Ascending aorta (tissue), 2 donors: ENCODE measurements around the gene BBOX1. TPM values are rescaled to one million over a fixed set of nuclear protein-coding genes. Genes with fewer than 3 reads are reported as not detected.

Source experiments
- DNase-seq, 2 donors: peaks; one replicate each; pipeline ENCODE4 v3.0.0-alpha.2; 2019; ENCODE audit warnings: low spot score in 2 of 2
- H3K27ac ChIP-seq, 2 donors: fragments of 200-600 bp; sonication (generic); one replicate each; pipeline ENCODE4 v1.5.1; 2016 to 2017; ENCODE audit warnings: mild to moderate bottlenecking in 1 of 2
- H3K27me3 ChIP-seq: fragments of 200-600 bp; sonication (generic); one replicate; pipeline ENCODE4 v1.5.1; 2017
- H3K36me3 ChIP-seq, 2 donors: fragments of 200-600 bp; sonication (generic); one replicate each; pipeline ENCODE4 v1.5.1; 2016
- H3K4me1 ChIP-seq, 2 donors: fragments of 200-600 bp; sonication (generic); one replicate each; pipeline ENCODE4 v1.5.1; 2016 to 2017; ENCODE audit warnings: mild to moderate bottlenecking in 1 of 2
- H3K4me3 ChIP-seq, 2 donors: fragments of 200-600 bp; sonication (generic); one replicate each; pipeline ENCODE4 v1.5.1; 2016 to 2017; ENCODE audit warnings: mild to moderate bottlenecking in 1 of 2
- H3K9me3 ChIP-seq, 2 donors: fragments of 200-600 bp; sonication (generic); one replicate each; pipeline ENCODE4 v1.5.1; 2016
- intact Hi-C: fragments of 100-400 bp; cut with DNase I; formaldehyde crosslinking; loops from one replicate; pipeline ENCODE4 v1.15.1; 2023
- total RNA-seq: library from RNA; depleted of rRNA; stranded (reverse); fragments of >200 nt; gene quantifications from one replicate; pipeline ENCODE4 v1.1.0, GENCODE V29; 2016
- TF ChIP-seq, protein P1 (sequence below), 3 experiments: fragments of 200-600 bp in 2 of 3; fragments of 450-650 bp in 1 of 3; sonication (generic) in 2 of 3; IDR thresholded peaks; one replicate each; pipeline ENCODE4 v1.5.1; 2016 to 2019; ENCODE audit warnings: antibody characterized with exemption in 3 of 3, mild to moderate bottlenecking in 1 of 3, moderate library complexity in 1 of 3

Gene BBOX1
- total RNA-seq, 1 donor from 2014 or later: not detected

DNA sequence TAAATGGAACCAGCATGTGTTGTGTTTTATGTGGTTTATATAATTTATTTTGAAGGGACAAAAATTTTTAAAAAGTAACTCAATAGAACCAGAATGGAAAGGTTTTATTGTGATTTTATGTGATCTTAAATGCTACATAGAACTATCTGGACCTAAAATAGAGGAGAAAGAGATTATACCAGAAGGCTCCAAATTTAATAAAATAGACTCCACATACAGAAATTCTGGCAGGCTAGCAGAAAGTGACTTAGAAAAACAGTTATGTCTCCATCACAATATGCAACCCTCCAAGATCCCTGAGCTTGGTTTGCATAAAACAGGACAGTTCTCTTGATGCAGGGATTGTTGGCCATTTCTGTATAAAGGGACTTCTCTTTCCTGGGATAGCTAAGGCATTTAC is 107.9 kb downstream of the BBOX1 start:
- Histone ChIP-seq H3K27ac (peak overlapping the region; percentile 14 to 48), H3K4me1 (no peaks in the 10 kb centered on the region), H3K27me3 (no peaks in the 10 kb centered on the region), H3K9me3 (no peaks in the 10 kb centered on the region), H3K4me3 (no peak overlapping the region), H3K36me3 (no peaks in the 10 kb centered on the region)
- intact Hi-C loops: no loop called here
- no peak for DNase-seq
- TF ChIP-seq, protein P1, sequence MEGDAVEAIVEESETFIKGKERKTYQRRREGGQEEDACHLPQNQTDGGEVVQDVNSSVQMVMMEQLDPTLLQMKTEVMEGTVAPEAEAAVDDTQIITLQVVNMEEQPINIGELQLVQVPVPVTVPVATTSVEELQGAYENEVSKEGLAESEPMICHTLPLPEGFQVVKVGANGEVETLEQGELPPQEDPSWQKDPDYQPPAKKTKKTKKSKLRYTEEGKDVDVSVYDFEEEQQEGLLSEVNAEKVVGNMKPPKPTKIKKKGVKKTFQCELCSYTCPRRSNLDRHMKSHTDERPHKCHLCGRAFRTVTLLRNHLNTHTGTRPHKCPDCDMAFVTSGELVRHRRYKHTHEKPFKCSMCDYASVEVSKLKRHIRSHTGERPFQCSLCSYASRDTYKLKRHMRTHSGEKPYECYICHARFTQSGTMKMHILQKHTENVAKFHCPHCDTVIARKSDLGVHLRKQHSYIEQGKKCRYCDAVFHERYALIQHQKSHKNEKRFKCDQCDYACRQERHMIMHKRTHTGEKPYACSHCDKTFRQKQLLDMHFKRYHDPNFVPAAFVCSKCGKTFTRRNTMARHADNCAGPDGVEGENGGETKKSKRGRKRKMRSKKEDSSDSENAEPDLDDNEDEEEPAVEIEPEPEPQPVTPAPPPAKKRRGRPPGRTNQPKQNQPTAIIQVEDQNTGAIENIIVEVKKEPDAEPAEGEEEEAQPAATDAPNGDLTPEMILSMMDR (IDR thresholded peaks at IDR 0.05): no peak

DNA sequence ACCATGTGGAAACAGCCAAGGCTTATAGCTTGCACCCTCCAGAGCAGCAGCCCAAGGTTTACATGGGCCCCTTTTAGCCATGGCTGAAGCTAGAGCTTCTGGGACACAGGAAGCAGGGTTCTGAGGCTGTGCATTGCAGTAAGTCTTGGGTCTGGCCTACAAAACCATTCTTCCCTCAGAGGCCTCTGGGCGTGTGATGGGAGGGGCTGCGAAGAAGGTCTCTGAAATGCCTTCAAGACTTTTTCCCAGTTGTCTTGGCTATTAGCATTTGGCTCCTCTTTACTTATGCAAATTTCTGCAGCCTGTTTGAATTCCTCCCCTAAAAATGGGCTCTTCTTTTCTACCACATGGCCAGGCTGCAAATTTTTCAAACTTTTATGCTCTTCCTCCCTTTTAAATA is 109.5 kb downstream of the BBOX1 start:
- no peak for DNase-seq
- Histone ChIP-seq H3K4me1 (no peaks in the 10 kb centered on the region), H3K4me3 (no peak overlapping the region), H3K27me3 (no peaks in the 10 kb centered on the region), H3K9me3 (no peaks in the 10 kb centered on the region), H3K27ac (no peak overlapping the region), H3K36me3 (no peaks in the 10 kb centered on the region)
- intact Hi-C loops: loop anchor here (10.0 kb wide), 1 partner anchor 855 kb away; no protein-coding TSS in a partner anchor
- TF ChIP-seq, protein P1 (IDR thresholded peaks at IDR 0.05): no peak

DNA sequence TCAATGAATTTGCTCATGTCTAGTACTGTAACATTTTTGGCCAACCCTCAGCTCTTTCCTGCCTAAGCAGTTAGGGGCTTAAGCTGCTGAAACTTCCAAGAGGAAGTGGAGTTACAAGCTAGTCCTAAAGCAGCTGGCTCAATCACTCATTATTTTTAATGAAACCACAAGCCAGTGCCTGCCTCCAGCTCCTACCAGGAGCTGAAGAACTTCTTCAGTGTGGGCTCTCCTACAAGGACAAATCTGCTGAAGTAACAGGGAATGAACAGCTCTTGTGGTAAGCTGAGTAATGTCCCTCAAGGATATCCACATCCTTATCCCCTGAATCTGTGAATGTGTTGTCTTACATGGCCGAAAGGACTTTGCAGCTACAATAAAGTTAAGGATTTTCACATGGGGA is 112.5 kb downstream of the BBOX1 start:
- H3K36me3 ChIP-seq: no peaks in the 10 kb centered on the region
- H3K9me3 ChIP-seq: no peaks in the 10 kb centered on the region
- H3K4me3 ChIP-seq: no peak overlapping the region
- no peaks in the 10 kb centered on the region for H3K4me1 ChIP-seq
- no peaks in the 10 kb centered on the region for H3K27me3 ChIP-seq
- intact Hi-C loops: loop anchor here (10.0 kb wide), 1 partner anchor 858 kb away; no protein-coding TSS in a partner anchor
- TF ChIP-seq, protein P1 (IDR thresholded peaks at IDR 0.05): no peak
- H3K27ac ChIP-seq: no peak overlapping the region
- DNase-seq: no peak

DNA sequence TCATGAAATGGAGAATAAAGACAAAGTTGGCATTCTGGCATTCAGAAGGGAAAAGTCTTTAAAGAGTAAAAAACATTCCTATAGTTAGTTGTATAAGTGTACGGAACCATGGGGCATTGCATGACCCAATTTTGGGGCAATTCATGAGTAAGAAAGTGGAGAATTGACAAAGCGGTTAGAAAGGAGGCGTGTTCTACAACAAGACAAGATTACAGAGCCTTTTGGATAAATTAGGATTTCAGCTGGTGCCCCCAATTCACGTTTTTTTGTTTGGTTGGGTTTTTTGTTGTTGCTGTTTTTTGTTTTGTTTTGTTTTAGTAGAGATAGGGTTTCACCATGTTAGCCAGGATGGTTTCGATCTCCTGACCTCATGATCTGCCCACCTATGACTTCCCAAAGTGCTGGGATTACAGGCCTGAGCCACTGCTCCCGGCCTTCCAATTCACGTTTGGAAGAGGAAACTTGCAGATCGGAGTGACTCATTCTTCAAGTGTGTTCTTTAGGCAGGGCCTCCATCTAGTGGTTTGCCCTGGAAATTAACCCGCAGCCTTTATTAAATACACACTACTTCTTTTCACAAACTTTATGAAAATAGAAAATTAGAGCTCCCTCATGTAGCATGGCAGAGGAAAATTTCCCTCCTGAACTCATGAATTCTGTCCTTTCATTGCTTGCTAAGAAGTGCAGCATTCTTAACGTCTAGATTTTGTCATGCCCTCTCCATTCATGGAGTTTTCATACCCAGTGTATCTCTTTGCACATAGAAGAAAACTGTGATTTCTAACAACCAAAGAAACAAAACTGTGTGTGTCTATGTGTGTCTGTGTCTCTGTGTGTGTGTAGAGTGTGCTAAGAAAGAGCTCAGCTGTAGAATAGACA is 118.1 kb downstream of the BBOX1 start:
- H3K9me3 ChIP-seq: peaks cover 0 to 3% of the 10 kb centered on the region in 2 donors
- H3K27me3 ChIP-seq: no peaks in the 10 kb centered on the region
- H3K36me3 ChIP-seq: no peaks in the 10 kb centered on the region
- TF ChIP-seq, protein P1 (IDR thresholded peaks at IDR 0.05): peak; percentile 76 to 88 (median 84)
- intact Hi-C loops: loop anchor here (1.0 to 10.0 kb wide), 3 partner anchors 164 to 864 kb away; partner anchors contain the start of gene FIBIN
- H3K27ac ChIP-seq: peak overlapping the region in 1 of 2 donors; percentile 32
- no peak overlapping the region for H3K4me3 ChIP-seq
- peak in 1 of 2 donors; percentile 79 for DNase-seq
- peaks cover 0 to 4% of the 10 kb centered on the region in 2 donors for H3K4me1 ChIP-seq

DNA sequence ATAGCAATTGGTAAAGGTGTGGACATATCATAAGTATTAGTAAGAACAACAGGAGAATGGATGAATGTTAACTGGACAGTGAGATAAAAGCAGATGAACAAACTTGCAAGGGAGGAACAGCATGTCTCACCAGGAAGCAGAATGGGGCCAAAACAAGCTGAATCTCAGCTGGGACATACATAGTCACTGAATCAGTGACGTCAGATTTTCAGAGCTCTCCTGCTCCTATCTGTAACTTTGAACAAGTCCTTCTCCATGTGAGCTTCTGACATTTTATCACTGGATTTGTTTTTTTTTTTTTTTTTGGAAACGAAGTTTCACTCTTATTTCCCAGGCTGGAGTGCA is 118.7 kb downstream of the BBOX1 start:
- H3K4me3 ChIP-seq: no peak overlapping the region
- H3K4me1 ChIP-seq: peaks cover 0 to 4% of the 10 kb centered on the region in 2 donors
- H3K27ac ChIP-seq: peak overlapping the region in 1 of 2 donors; percentile 32
- no peaks in the 10 kb centered on the region for H3K36me3 ChIP-seq
- DNase-seq: no peak
- intact Hi-C loops: loop anchor here (2.0 to 10.0 kb wide), 2 partner anchors 165 to 865 kb away; partner anchors contain the start of gene FIBIN
- H3K9me3 ChIP-seq: peaks cover 0 to 3% of the 10 kb centered on the region in 2 donors
- TF ChIP-seq, protein P1 (IDR thresholded peaks at IDR 0.05): no peak
- H3K27me3 ChIP-seq: no peaks in the 10 kb centered on the region
